ENCODE data around the gene ZNF438. TPM values are rescaled to one million over a fixed set of nuclear protein-coding genes. Genes with fewer than 3 reads are reported as not detected.

The ZNF438 gene
- total and polyA plus RNA-seq, 2 of the 13 experiments (the other 11 are each of a cell fraction or from before 2014, with no cell fraction given), result 0.75 to 0.83 TPM

DNA sequence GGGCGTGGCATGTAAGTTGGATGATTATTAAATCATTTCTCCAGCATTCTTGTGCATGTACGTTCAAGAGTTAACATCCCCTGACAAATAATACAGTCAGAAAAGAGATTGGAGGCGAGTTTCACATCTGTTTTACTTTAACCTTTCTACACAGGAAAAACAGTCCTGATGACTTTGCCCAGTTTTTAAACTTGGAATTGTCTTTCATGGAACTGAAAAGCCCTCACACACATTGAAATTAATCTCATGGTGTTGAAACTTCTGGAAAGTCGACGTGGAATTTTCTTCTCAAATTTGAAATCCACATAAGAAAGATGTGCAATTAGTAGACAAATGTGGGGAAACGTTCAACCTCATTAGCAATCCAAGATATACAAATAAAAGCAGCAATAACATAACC lies 31.2 kb upstream of the ZNF438 start:
- Histone ChIP-seq H3K9me3 (ENCODE audit: low read length) (no peaks in the 10 kb centered on the region), H3K79me2 (ENCODE audit: insufficient read depth, low read length) (no peaks in the 10 kb centered on the region), H3K4me3 (replicated peaks in 1 of 3; ENCODE audit: insufficient read depth in 1 of 3, low read depth in 2 of 3, low read length in 3 of 3) (no peak overlapping the region), H3K9ac (ENCODE audit: insufficient read depth, low read depth, low read length) (no peak overlapping the region), H3K27me3 (ENCODE audit: control insufficient read depth in 1 of 2, insufficient read depth in 2 of 2, low read length in 2 of 2) (peaks cover 0 to 4% of the 10 kb centered on the region in 2 experiments; a peak in 1 of 5 replicates), H3K4me1 (ENCODE audit: insufficient read depth, low read length) (no peaks in the 10 kb centered on the region), H3K36me3 (replicated peaks in 1 of 2; ENCODE audit: control insufficient read depth in 1 of 2, insufficient read depth in 2 of 2, low read length in 2 of 2) (no peaks in the 10 kb centered on the region), H4K20me1 (ENCODE audit: insufficient read depth, low read length) (no peaks in the 10 kb centered on the region), H2AFZ (ENCODE audit: low read length) (no peak overlapping the region), H3K27ac (ENCODE audit: extremely low read length, insufficient read depth, low read length) (no peak overlapping the region), H3K4me2 (ENCODE audit: low read depth, low read length) (no peak overlapping the region)
- TF ChIP-seq PHF8 (CRISPR knock-in tag; IDR thresholded peaks at IDR 0.05), result no peak
- TF ChIP-seq NFIC (IDR thresholded peaks at IDR 0.05; ENCODE audit: low read length), result no peak
- CTCF ChIA-PET (ENCODE audit: low intra/inter-chr PET ratio, low total read pairs), result no interaction called here
- POLR2A ChIA-PET, result no interaction called here
- ATAC-seq (no peak), DNase-seq (ENCODE audit: low spot score) (no peak), FAIRE-seq (no peak)
- in situ Hi-C loops (cut with HindIII; ENCODE audit: extremely low pct_ligation_motif_present, low pct_unique_long_range_greater_than_20kb), result no loop called here
- 9% methylated on average over 6 of the region's 6 CpGs for WGBS (ENCODE audit: low lambda C conversion rate)
- intact Hi-C loops (cut with micrococcal nuclease; ENCODE audit: unreplicated experiment), result no loop called here
- BruUV-seq (replicated peaks), result no TSS peak

DNA sequence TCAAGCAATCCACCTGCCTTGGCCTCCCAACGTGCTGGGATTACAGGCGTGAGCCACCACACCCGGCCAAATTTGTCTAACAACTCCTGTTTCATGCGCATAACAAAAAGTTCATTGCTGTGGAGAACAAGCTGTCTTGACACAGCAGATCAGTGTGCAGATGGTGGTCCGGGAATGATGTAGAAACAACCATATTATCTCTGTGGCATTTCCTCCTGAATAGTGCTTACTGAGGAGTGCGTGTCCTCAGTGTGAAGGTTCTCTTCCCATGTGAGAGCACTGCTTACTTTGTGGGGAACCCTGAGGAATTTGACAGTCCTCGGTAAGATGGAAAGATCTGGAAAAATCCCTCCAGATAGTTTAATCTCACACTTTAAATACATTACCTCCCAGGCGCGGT lies 30.3 kb upstream of the ZNF438 start:
- no peaks in the 10 kb centered on the region for H3K9me3 ChIP-seq (ENCODE audit: low read length)
- H3K4me3 ChIP-seq (replicated peaks in 1 of 3; ENCODE audit: insufficient read depth in 1 of 3, low read depth in 2 of 3, low read length in 3 of 3), result no peak overlapping the region
- in situ Hi-C loops (cut with HindIII; ENCODE audit: extremely low pct_ligation_motif_present, low pct_unique_long_range_greater_than_20kb) (no loop called here), intact Hi-C loops (cut with micrococcal nuclease; ENCODE audit: unreplicated experiment) (no loop called here)
- H2AFZ ChIP-seq (ENCODE audit: low read length), result no peak overlapping the region
- no peaks in the 10 kb centered on the region for H3K36me3 ChIP-seq (replicated peaks in 1 of 2; ENCODE audit: control insufficient read depth in 1 of 2, insufficient read depth in 2 of 2, low read length in 2 of 2)
- H3K4me2 ChIP-seq (ENCODE audit: low read depth, low read length), result no peak overlapping the region
- H3K27me3 ChIP-seq (ENCODE audit: control insufficient read depth in 1 of 2, insufficient read depth in 2 of 2, low read length in 2 of 2), result peaks cover 0 to 4% of the 10 kb centered on the region in 2 experiments; a peak in 1 of 5 replicates
- DNase-seq (ENCODE audit: low spot score) (no peak), ATAC-seq (no peak), FAIRE-seq (no peak)
- 62% methylated on average over 9 of the region's 9 CpGs for WGBS (ENCODE audit: low lambda C conversion rate)
- ChIA-PET CTCF (ENCODE audit: low intra/inter-chr PET ratio, low total read pairs) (no interaction called here), POLR2A (no interaction called here)
- no peak overlapping the region for H3K9ac ChIP-seq (ENCODE audit: insufficient read depth, low read depth, low read length)
- BruUV-seq (replicated peaks), result no TSS peak
- H4K20me1 ChIP-seq (ENCODE audit: insufficient read depth, low read length), result no peaks in the 10 kb centered on the region
- H3K79me2 ChIP-seq (ENCODE audit: insufficient read depth, low read length), result no peaks in the 10 kb centered on the region
- H3K27ac ChIP-seq (ENCODE audit: extremely low read length, insufficient read depth, low read length), result no peak overlapping the region
- TF ChIP-seq ZNF234 (CRISPR knock-in tag; conservative IDR thresholded peaks at IDR 0.05), result no peak
- no peak for TF ChIP-seq JDP2 (CRISPR knock-in tag; IDR thresholded peaks at IDR 0.05; ENCODE audit: borderline replicate concordance)
- no peak for TF ChIP-seq SP140L (CRISPR knock-in tag; IDR thresholded peaks at IDR 0.05; ENCODE audit: borderline replicate concordance)
- no peak for TF ChIP-seq NFATC3 (CRISPR knock-in tag; IDR thresholded peaks at IDR 0.05)
- no peak for TF ChIP-seq ZEB1 (IDR thresholded peaks at IDR 0.05; ENCODE audit: insufficient replicate concordance, low read depth)
- no peak for TF ChIP-seq ZNF446 (CRISPR knock-in tag; IDR thresholded peaks at IDR 0.05)
- TF ChIP-seq ZNF468 (CRISPR knock-in tag; IDR thresholded peaks at IDR 0.05), result no peak
- TF ChIP-seq PHF21A (CRISPR knock-in tag; IDR thresholded peaks at IDR 0.05), result no peak
- no peak for TF ChIP-seq HOXA3 (CRISPR knock-in tag; IDR thresholded peaks at IDR 0.05)
- no peak for TF ChIP-seq YEATS4 (CRISPR knock-in tag; IDR thresholded peaks at IDR 0.05; ENCODE audit: borderline replicate concordance)
- TF ChIP-seq MZF1 (CRISPR knock-in tag; IDR thresholded peaks at IDR 0.05; ENCODE audit: borderline replicate concordance), result no peak
- TF ChIP-seq MYNN (CRISPR knock-in tag; IDR thresholded peaks at IDR 0.05; ENCODE audit: low read depth), result no peak
- no peak for TF ChIP-seq ZSCAN9 (CRISPR knock-in tag; IDR thresholded peaks at IDR 0.05; ENCODE audit: borderline replicate concordance)
- no peak for TF ChIP-seq TMF1 (CRISPR knock-in tag; IDR thresholded peaks at IDR 0.05; ENCODE audit: low read depth)
- no peak for TF ChIP-seq ZNF737 (CRISPR knock-in tag; IDR thresholded peaks at IDR 0.05; ENCODE audit: borderline replicate concordance)
- TF ChIP-seq ZKSCAN5 (CRISPR knock-in tag; IDR thresholded peaks at IDR 0.05), result no peak
- no peak for TF ChIP-seq TBP (CRISPR knock-in tag; IDR thresholded peaks at IDR 0.05)
- no peak for TF ChIP-seq WIZ (CRISPR knock-in tag; IDR thresholded peaks at IDR 0.05)
- no peak for TF ChIP-seq ZFP36 (IDR thresholded peaks at IDR 0.05; ENCODE audit: borderline replicate concordance, low read depth, low read length, partially characterized antibody)
- H3K4me1 ChIP-seq (ENCODE audit: insufficient read depth, low read length), result no peaks in the 10 kb centered on the region

Measured in HepG2 (cell line).